GM12891 (cell line): ENCODE results near the gene MICAL3.

ENCODE experiments used
- POLR2A ChIP-seq: IDR thresholded peaks from 2 replicates; pipeline ENCODE4 v1.6.1; 2011; ENCODE audit warnings: low read depth, low read length, control low read depth
- POLR2AphosphoS5 ChIP-seq: IDR thresholded peaks from 2 replicates; pipeline ENCODE4 v1.6.1; 2011; ENCODE audit warnings: low read depth, low read length, control low read depth
- POU2F2 ChIP-seq: IDR thresholded peaks from 2 replicates; pipeline ENCODE4 v1.6.1; 2011; ENCODE audit warnings: low read depth, mild to moderate bottlenecking, control low read depth, low read length, moderate library complexity
- SPI1 ChIP-seq: IDR thresholded peaks from 2 replicates; pipeline ENCODE4 v1.6.1; 2011; ENCODE audit warnings: low read depth, low read length, control low read depth
- TAF1 ChIP-seq: IDR thresholded peaks from 2 replicates; pipeline ENCODE4 v1.6.1; 2011; ENCODE audit warnings: low read depth, low read length, control low read depth

DNA sequence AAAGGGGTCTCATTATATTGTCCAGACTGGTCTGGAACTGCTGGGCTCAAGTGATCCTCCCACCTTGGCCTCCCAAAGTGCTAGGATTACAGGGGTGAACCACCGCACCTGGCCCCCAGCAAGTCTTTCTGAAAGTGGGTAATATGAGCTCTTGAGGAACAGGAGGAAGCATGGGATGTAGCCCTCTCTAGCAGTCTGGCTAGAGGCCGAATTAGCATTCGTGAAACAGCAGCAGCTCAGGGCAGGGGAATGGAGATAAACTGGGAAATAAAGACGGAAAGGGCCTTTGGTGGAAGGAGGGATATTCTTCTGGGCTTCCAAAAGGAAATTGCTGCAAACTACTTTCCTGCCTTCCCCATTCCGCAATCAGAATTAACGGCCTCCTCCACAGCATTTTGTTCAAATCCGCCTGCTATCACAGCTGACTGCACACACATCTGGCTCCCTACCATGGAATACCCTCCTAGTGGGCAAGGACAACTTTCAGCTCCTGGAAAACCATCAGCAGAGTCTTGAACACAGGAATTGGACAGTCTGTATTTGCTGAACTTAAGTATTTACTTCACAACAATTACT lies 44.3 kb downstream of the MICAL3 start:
- TF ChIP-seq POLR2A (no peak), TAF1 (no peak), POLR2AphosphoS5 (no peak), POU2F2 (no peak), SPI1 (no peak)
